GM23248 (cell line): ENCODE results near the gene SLC2A9.

Experiments used
- EZH2 ChIP-seq: fragments of 200-600 bp; sonication (generic); IDR thresholded peaks from 2 replicates; pipeline ENCODE4 v1.6.1; 2018; ENCODE audit warnings: antibody characterized with exemption, mild to moderate bottlenecking; ENCODE audit not compliant: insufficient read depth, poor library complexity, severe bottlenecking
- EZH2phosphoT487 ChIP-seq: fragments of 200-600 bp; sonication (generic); IDR thresholded peaks from 2 replicates; pipeline ENCODE4 v1.6.1; 2018; ENCODE audit warnings: antibody characterized with exemption, moderate library complexity, mild to moderate bottlenecking, low read depth; ENCODE audit not compliant: insufficient read depth

GRCh38 chr4:9918484-9918883 is 102.8 kb downstream of the SLC2A9 start:
- TF ChIP-seq EZH2, result no peak
- TF ChIP-seq EZH2phosphoT487, result no peak
